PC-9 (cell line): ENCODE results near the gene FAM9A.

Source experiments
- EZH2 ChIP-seq: fragments of 200-600 bp; sonication (generic); IDR thresholded peaks from 2 replicates; pipeline ENCODE4 v1.8.0; 2017; ENCODE audit warnings: antibody characterized with exemption, low read depth
- TF ChIP-seq, protein P1 (sequence below): fragments of 200-600 bp; sonication (generic); conservative IDR thresholded peaks from 2 replicates; pipeline ENCODE4 v1.6.1; 2017; ENCODE audit warnings: mixed run types, antibody characterized with exemption, mild to moderate bottlenecking, moderate library complexity

DNA sequence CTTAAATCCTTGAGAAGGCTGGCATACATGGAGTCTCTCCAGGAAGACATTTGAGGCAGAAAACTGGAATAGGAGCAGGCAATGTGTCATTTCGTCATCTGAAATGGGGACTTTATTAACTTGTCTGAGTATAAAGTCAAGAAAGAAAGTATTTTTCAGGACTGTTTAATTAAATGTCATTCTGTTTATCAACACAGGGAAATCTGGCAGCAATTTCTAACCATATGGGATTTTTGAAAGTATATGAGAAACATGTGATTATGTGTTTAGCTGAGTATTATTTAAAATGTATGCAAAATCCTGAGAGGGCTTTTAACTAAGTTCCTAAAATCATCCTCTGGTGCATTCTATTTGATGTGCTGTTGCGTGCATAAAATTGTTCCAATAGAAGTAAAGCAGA lies 3.9 kb upstream of the FAM9A start:
- TF ChIP-seq EZH2, result no peak
- TF ChIP-seq, protein P1, sequence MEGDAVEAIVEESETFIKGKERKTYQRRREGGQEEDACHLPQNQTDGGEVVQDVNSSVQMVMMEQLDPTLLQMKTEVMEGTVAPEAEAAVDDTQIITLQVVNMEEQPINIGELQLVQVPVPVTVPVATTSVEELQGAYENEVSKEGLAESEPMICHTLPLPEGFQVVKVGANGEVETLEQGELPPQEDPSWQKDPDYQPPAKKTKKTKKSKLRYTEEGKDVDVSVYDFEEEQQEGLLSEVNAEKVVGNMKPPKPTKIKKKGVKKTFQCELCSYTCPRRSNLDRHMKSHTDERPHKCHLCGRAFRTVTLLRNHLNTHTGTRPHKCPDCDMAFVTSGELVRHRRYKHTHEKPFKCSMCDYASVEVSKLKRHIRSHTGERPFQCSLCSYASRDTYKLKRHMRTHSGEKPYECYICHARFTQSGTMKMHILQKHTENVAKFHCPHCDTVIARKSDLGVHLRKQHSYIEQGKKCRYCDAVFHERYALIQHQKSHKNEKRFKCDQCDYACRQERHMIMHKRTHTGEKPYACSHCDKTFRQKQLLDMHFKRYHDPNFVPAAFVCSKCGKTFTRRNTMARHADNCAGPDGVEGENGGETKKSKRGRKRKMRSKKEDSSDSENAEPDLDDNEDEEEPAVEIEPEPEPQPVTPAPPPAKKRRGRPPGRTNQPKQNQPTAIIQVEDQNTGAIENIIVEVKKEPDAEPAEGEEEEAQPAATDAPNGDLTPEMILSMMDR, result no peak
